ENCODE measurements around the gene TRIM28. TPM values are rescaled to one million over a fixed set of nuclear protein-coding genes. Genes with fewer than 3 reads are reported as not detected.
"Not testable (repeated sequence)": the region's sequence is repeated elsewhere in the genome, so short reads cannot be mapped to it uniquely, and the experiment has no call there.

Gene TRIM28
- total RNA-seq, 2 experiments from 2014 or later: 654 to 714 TPM

DNA sequence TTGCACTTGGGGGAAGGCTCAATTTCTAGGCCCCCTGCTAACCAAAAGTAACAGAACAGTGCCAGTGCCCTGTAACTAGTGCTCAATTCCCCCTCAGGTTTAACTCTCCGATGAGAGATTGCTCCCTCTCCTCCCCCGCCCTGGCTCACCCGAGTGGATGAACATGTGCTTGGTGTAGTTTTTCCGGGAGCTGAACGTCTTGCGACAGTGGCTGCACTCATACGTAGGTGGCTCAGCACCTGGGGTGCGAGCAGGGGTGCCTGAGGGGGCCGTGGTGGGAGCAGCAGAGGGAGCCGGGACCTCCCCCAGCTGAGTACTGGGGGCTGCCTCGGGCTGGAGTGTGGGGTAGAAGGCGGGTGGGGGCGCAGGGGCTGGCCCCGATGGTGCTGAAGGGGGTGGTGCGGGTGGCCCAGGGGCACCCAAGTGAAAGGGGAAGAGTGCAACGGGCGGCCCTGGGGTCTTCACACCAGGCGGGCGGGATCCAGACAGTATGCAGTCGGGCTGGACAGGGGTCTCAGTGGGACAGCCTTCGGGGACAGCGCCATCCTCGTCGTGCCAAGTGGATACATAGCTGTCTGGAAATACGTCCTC lies 27.5 kb upstream of the TRIM28 start:
- CTCF ChIA-PET: interaction anchor here (0.8 to 1.9 kb wide), 2 partner anchors 16 to 122 kb away, joined by 3 to 6 read pairs; no protein-coding TSS in a partner anchor
- POLR2A ChIA-PET: interaction anchor here (0.6 kb wide), 1 partner anchor 27 kb away, joined by 3 read pairs; the partner anchor contains the start of gene TRIM28

DNA sequence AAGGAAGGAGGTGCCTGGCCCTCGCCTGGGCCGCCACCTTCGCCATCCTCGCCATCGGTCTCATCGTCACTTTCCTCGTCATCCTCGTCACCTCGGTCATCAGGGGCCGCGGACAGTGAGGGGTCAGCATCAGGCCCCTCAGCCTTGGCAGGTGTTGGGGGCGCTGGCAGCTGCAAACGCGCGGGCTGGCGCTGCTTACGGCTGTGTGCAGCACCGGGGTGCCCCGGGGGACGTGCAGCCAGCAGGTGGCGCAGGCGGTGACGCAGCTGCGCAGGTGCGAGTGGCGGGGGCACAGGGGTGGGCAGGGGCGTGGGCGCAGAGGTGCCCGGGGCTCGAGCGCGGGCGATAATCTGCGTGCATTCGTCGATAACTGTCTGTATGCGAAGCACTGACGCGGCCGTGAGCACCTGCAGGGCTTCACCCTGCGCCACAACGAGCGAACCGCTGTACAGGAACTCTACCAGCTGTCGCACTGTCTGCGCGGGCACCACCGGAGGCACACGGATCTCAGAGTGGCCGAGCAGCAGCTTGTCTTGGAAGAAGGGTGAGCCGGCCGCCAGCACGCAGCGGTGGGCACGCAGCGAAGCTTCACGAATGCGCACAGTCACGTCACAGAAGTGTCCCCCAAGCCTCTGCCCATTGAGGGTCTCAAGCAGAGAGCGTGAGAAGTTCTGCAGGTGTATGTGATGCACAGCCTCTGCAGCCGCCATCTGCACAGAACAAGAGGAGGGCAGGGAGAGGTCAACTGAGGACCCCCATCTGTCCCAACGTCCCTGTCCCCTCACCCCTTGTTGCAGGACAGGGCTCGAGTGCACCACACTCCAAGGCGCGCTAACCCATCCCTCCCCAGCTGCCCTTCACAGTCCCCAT lies 26.7 kb upstream of the TRIM28 start:
- ChIA-PET POLR2A (no interaction called here), CTCF (interaction anchor here (0.7 to 5.3 kb wide), 4 partner anchors 17 to 63 kb away, joined by 3 to 42 read pairs (median 18); partner anchors contain the start of genes CHMP2A and TRIM28)

DNA sequence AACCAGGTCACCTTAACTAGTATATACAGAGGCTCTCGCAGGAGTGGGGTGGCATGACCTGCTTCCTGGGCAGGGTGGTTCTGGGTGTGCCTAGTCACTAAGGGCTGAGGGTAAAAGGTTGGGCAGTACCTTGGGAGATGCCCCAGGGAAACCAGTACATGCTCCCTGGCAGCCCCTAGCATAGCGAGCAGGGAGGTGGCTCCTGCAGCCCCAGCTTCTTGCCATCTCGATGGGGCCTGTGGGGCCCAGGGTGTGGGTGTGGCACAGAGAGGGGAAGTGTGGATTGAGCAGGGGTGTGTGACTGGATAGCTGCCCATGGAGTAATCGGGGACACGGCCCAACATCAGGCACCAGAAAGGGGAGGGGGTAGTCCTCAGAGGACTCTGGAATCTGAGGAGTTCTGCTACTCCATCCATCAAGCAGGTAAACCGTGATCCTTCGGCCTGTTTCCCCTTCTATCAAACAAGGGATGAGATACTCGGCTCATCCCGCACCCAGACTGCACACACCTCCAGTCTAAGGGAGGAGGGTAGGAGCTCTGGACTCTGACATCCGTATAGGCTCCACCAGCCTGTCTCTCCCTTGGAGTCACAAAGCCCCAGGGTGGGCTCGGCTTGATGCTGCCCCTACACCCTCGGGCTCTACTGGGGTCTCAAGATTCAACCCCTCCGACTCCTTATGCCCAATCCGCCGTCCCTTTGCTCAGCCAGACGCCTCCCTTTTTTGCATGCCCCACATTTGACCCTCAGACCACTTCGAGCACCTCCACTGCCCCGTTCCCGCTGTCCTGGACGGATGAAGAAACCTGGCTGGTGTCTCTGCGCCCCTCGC lies 25.4 kb upstream of the TRIM28 start:
- POLR2A ChIA-PET: interaction anchor here (0.8 to 2.6 kb wide), 4 partner anchors 19 to 57 kb away, joined by 3 to 12 read pairs (median 10); partner anchors contain the start of genes CHMP2A and TRIM28
- CTCF ChIA-PET: interaction anchor here (0.6 to 5.3 kb wide), 23 partner anchors 10 to 294 kb away, joined by 3 to 42 read pairs (median 6); partner anchors contain the start of genes CHMP2A, TRIM28, ZNF584 and ZNF837

DNA sequence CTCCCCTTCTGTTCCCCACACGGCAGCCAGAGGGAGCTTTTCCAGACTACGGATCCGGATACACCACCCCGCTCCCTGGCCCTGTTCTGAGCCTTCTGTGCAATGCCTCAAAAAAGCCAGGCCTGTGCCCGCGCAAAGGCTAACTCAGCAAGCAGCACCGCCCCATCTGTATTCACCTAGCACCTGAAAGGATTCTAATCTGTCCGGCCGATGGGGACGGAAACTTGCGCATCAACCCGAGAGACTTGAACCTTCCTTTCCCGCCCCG lies 24.8 kb upstream of the TRIM28 start:
- ChIA-PET CTCF (interaction anchor here (0.6 to 5.3 kb wide), 22 partner anchors 11 to 294 kb away, joined by 3 to 42 read pairs (median 6); partner anchors contain the start of genes CHMP2A, TRIM28, ZNF584 and ZNF837), POLR2A (interaction anchor here (0.8 to 2.6 kb wide), 4 partner anchors 19 to 57 kb away, joined by 3 to 12 read pairs (median 10); partner anchors contain the start of genes CHMP2A and TRIM28)

DNA sequence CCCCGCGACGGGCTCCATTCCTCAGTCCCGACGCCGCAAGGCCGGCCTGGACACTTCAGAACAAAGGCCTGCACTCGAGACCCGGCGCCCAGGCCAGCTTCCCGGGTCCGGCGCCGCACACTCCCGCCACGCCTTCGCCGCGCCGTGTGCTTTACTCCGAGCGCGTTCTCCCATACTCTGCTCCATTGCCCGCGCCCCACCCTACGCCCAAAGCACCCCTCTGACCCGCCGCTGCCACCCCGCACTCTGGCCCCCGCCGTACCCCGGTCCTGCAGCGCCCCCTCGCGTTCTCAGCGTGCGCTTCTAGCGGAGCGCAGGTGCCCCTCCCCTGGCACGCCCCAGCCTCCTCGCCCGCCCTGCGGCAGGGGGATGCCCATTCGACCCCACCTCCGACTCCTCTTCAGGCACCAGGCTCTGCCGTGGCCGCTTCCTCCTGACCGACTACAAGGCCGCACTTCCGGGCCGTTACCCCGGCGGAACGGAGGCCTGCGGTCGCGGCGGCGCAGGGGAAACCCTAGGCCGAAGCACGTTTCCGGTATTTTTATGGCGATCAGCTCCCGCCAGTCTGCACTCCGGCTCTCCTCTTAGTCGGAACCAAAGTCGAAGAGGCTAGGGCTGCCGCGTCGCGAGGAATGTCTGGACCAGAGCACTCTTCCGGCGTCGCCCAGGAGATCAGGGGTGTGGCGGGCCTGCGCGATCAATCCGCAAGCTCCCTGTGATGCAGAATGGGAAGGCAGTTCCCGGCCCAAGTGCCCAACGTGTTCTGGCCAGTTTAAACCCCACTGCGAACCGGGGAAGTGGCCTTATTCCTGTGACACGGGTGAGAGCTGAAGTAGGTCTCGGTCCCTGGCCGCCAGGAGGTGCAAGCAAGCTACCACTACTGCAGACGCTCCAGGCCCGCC lies 24.3 kb upstream of the TRIM28 start, which contains the start of gene ZBTB45:
Gene ZBTB45 (minus strand): TSS at position 456 of the 902 bp plus-strand sequence. CDS start 2,137 bp downstream, outside the sequence.
- ChIA-PET POLR2A (interaction anchor here (0.5 to 2.6 kb wide), 14 partner anchors 9 to 158 kb away, joined by 3 to 12 read pairs (median 5); partner anchors contain the start of genes CHMP2A, TRIM28 and ZNF584), CTCF (interaction anchor here (0.5 to 5.3 kb wide), 32 partner anchors 11 to 299 kb away, joined by 3 to 42 read pairs (median 4); partner anchors contain the start of genes CHMP2A, TRIM28, ZNF584 and ZNF837)

DNA sequence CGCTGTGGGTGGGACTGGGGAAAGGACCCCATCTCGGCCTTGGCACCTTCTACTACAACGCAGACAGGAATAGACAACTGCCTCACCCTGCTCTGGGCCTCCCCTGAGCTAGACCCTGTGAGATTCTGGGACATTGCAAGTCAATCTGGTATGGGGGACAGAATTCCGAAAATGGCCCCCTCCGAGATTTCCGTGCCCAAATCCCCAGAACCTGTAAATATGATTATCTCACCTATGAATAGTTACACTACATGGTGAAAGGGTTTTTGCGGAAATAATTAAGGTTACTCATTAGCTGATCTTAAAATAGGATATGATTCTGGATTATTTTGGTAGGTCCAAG lies 23.6 kb upstream of the TRIM28 start:
- CTCF ChIA-PET: interaction anchor here (0.6 to 5.3 kb wide), 23 partner anchors 8 to 245 kb away, joined by 3 to 42 read pairs (median 7); partner anchors contain the start of genes CHMP2A, TRIM28, ZNF584 and ZNF837
- POLR2A ChIA-PET: interaction anchor here (0.5 to 2.6 kb wide), 13 partner anchors 10 to 158 kb away, joined by 3 to 12 read pairs (median 5); partner anchors contain the start of genes CHMP2A, TRIM28 and ZNF584

DNA sequence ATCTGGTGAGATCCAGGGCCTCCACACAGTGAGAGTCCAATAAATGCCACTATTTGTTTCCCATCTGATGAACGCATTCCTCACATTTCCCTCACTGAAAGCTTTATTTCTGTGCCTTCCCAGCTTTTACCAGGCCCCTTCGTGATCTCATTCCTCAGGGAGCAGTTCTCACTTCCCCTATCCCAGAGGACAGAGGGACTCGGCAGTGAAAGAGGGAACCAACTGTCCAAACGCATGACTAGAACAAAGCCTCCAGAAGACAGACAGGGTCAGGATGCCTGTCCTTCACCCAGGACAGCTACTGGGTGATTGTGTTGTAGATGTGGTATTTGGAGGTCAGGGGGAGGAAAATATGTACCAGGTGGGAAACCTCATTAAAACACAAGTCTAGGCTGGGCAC lies 22.2 kb upstream of the TRIM28 start:
- CTCF ChIA-PET: interaction anchor here (0.9 to 5.3 kb wide), 2 partner anchors 22 to 24 kb away, joined by 3 to 42 read pairs; partner anchors contain the start of gene TRIM28
- POLR2A ChIA-PET: interaction anchor here (0.9 kb wide), 1 partner anchor 55 kb away, joined by 3 read pairs; no protein-coding TSS in a partner anchor

DNA sequence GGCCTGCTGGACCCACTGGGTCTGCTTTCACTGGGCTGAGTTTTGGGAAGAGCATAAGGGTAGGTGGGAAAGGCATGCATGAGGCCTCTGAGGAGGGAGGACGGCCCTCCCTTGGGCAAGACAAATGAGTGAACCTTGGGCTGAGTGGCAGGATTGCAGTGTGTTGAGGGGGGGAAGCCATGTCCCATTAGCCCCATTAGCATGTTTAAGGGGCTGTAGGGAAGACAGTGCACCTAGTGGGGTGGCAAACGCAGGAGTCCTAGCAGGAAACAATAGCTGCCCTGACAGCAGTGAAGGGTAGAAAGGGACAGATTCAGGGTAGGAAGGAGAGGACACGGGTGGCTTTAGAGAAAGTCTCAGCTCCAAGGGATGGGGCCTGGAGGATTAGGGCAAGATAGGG lies 21.2 kb upstream of the TRIM28 start:
- ChIA-PET POLR2A (no interaction called here), CTCF (no interaction called here)

DNA sequence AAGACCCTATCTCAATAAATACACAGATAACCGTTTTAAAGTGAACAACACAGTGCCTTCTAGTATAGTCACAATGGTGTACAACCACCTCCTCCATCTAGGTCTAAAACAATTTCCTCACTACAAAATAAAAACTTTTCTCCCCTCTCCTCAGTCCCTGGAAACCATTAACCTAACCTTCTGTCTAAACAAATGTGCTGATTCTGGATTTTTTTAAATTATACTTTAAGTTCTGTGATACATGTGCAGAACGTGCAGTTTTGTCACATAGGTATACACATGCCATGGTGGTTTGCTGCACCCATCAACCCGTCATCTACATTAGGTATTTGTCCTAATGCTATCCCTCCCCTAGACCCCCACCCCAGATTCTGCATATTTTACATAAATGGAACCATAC lies 14.5 kb upstream of the TRIM28 start:
- ChIA-PET POLR2A (no interaction called here), CTCF (no interaction called here)

DNA sequence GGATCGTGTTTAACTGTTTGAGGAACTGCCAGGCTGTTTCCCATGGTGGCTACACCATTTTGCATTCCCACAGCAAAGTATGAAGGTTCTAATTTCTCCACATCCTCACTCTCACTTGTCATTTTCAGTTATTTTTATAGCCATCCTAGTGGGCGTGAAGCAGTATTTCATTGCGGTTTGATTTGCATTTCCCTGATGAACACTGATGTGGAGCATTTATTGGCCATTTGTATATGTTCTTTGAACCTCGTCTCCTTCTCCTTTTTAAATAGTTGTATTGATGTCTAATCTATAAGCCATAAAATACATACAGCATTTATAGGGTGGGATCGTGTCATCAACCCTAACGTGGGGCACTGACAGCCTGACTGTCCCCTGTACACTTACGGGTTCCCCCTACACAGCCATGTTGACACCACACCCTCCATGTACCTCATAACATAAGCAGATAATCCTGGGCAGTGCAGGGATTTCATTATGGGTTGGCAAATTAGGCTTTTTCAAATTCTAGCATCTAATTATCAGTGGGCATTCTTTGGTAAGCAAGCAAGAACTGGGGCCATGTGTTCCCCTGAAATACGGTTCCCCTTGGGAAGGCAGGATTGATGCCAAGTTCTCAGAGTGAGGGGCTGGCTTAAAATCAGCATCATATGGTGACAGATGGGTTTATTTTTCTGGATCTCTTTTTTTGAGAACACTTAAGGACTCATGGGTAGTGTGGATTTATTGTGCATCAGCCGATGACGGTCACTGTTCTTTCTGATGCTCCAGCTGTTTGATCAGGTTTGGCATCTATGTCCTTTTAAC lies 12.6 kb upstream of the TRIM28 start:
- POLR2A ChIA-PET: no interaction called here
- CTCF ChIA-PET: no interaction called here

DNA sequence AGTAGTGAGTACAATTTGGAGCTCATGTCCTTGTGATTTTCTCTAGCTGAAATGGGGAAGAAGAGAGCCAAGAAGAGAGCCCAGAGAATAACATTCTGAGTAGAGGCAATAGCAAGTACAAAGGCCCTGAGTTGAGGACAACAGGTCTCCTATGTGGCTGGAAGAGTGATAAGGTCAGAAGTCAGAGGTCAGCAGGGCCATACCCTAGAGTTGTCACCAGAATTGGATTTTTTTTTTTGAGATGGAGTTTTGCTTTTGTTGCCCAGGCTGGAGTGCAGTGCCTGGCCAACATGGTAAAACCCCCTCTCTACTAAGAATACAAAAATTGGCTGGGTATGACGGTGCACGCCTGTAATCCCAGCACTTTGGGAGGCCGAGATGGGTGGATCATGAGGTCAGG lies 8.0 kb upstream of the TRIM28 start:
- POLR2A ChIA-PET: no interaction called here

DNA sequence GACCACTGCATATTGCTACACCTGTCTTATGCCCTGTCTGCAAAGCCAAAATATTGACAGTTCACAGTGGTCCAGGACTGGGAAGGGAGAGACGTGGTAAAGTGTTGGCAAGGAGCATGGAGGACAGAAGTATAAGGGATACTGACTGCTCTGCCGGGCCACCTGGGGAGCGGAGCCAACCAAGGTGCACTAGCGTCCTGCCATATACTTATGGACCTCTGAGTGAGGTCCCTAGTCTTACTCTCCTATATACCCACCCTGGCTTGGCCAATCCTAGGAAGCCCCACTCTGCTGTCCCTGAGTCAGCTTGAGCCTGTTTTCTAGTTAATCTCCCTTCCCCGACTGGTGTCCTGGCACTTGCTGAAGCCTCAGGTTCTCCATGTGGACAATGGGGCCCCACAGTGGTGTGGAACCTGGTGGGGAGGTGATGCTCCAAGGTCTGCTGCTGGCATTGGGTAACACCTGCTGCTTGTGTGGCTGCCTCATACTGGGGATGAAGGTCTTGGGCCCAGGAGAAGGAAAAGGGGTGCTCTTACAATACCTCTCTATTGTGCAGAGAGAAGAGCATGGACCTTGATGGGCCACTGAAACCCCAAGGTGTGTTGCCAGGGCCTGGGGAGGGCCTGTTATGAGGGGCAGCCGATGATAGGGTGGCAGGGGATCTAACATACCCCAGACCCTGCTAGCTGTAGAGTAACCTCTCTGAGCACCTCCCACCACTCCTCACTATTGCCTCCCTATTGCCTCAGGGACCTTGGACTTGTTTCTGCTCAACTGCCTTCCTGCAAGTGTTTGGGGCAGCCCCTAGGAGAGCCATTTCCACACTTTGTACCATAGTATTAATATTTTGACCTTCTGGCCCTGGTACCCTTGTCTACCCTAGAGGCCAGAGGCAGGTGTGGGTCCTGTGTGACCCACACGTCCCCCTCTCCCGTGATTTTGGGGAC lies 6.7 kb upstream of the TRIM28 start:
- CTCF ChIA-PET: interaction anchor here (5.0 kb wide), 1 partner anchor 17 kb away, joined by 20 read pairs; the partner anchor contains the start of gene ZBTB45
- POLR2A ChIA-PET: no interaction called here

More for the DNA sequence above, 8.0 kb upstream of the TRIM28 start:
- CTCF ChIA-PET: interaction anchor here (5.0 kb wide), 1 partner anchor 16 kb away, joined by 20 read pairs; the partner anchor contains the start of gene ZBTB45

DNA sequence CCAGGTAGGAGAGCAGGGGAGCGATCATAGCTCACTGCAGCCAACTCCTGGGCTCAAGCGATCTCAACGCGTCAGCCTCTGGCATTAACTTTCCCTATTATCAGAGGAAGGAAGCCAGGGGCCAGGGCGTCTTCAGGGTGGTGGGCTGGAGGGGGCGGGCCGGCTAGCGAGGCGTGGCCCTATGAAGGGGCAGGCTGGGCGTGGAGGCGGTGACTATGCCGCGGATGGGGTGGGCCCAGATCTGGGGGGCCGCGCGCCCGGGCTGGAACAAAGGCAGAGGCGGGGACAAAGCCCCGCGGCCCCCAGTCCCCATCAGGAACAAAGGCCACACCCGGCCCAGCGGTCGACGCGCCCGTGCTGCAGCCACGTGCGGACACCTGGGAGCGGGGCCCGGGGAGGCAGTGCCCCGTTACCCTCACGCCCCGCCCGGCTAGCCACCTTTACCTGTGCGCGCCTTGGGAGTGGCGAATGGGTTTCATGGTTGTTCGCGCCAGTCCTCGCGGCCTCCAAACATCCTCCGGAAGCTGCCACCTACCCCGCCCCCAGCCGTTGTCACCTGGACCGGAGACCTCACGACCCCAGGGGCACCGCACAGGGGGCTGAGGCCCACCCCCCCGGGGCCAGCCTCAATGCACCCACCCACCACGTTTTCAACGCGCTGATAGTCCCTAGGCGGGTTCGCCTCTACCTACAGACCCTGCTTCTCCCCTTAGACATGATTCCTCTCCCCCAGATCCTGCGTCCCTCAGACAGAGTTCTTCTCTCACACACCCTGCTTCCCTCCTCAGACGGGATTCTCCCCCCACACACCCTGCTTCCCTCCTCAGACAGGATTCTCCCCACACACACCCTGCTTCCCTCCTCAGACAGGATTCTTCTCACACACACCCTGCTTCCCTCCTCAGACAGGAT lies 5.4 kb upstream of the TRIM28 start:
- CTCF ChIA-PET: interaction anchor here (5.0 kb wide), 1 partner anchor 19 kb away, joined by 20 read pairs; the partner anchor contains the start of gene ZBTB45

DNA sequence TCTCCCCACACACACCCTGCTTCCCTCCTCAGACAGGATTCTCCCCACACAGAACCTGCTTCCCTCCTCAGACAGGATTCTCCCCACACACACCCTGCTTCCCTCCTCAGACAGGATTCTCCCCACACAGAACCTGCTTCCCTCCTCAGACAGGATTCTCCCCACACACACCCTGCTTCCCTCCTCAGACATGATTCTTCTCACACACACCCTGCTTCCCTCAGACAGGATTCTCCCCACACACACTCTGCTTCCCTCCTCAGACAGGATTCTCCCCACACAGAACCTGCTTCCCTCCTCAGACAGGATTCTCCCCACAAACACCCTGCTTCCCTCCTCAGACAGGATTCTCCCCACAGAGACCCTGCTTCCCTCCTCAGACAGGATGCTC lies 4.7 kb upstream of the TRIM28 start:
- CTCF ChIA-PET, POLR2A ChIA-PET: not testable (repeated sequence)

More for the DNA sequence above, 5.4 kb upstream of the TRIM28 start:
- POLR2A ChIA-PET: no interaction called here

Measured in activated CD8-positive, alpha-beta memory T cell treated with anti-CD3 and anti-CD28 coated beads for 36 hours (primary cell).